Measurements from ENCODE around the gene AGAP9. TPM values are rescaled to one million over a fixed set of nuclear protein-coding genes. Genes with fewer than 3 reads are reported as not detected.
"Not testable (repeated sequence)": the region's sequence is repeated elsewhere in the genome, so short reads cannot be mapped to it uniquely, and the experiment has no call there.

The AGAP9 gene
- total and polyA plus RNA-seq, 2 of the 13 experiments (the other 11 are each of a cell fraction or from before 2014, with no cell fraction given) = 5.1 to 12.0 TPM

GRCh38 chr10:47553214-47553859 lies 29.9 kb upstream of the AGAP9 start (continued):
- peak; percentile 80 for TF ChIP-seq UBTF (CRISPR knock-in tag; IDR thresholded peaks at IDR 0.05)
- TF ChIP-seq HDAC1 (CRISPR knock-in tag; IDR thresholded peaks at IDR 0.05) = peak; percentile 52
- TF ChIP-seq NFKBIZ (CRISPR knock-in tag; IDR thresholded peaks at IDR 0.05) = peak; percentile 57; the same call in 1 of the 2 replicates
- 0 out of 2 replicates have a peak, but pooled peaks have one; percentile 18 for TF ChIP-seq TCF7 (IDR thresholded peaks at IDR 0.05; ENCODE audit: low read depth)
- TF ChIP-seq SIN3B (IDR thresholded peaks at IDR 0.05; ENCODE audit: low read length) = peak; percentile 76
- peak; percentile 25; the same call in 1 of the 2 replicates for TF ChIP-seq ZNF12 (CRISPR knock-in tag; IDR thresholded peaks at IDR 0.05)
- peak; percentile 49; the same call in 1 of the 2 replicates for TF ChIP-seq MXD3 (CRISPR knock-in tag; IDR thresholded peaks at IDR 0.05)
- TF ChIP-seq IRF2 (CRISPR knock-in tag; IDR thresholded peaks at IDR 0.05) = peak; percentile 72
- peak; percentile 74 to 82 for TF ChIP-seq HMGXB4 (CRISPR knock-in tag; IDR thresholded peaks at IDR 0.05; ENCODE audit: borderline replicate concordance in 1 of 2, low read depth in 1 of 2)
- peak; percentile 14; the same call in 1 of the 2 replicates for TF ChIP-seq ZNF788 (CRISPR knock-in tag; IDR thresholded peaks at IDR 0.05; ENCODE audit: borderline replicate concordance)
- TF ChIP-seq PHF8 (CRISPR knock-in tag; IDR thresholded peaks at IDR 0.05) = peak; percentile 70
- TF ChIP-seq RBFOX2 (IDR thresholded peaks at IDR 0.05; ENCODE audit: low read depth, low read length) = peak; percentile 78
- TF ChIP-seq DMAP1 (CRISPR knock-in tag; IDR thresholded peaks at IDR 0.05) = peak; percentile 61
- peak; percentile 52; the same call in 1 of the 2 replicates for TF ChIP-seq ZNF160 (CRISPR knock-in tag; IDR thresholded peaks at IDR 0.05)
- peak; percentile 78 for TF ChIP-seq SKI (IDR thresholded peaks at IDR 0.05; ENCODE audit: partially characterized antibody)
- TF ChIP-seq KDM5B (CRISPR knock-in tag; IDR thresholded peaks at IDR 0.05; ENCODE audit: borderline replicate concordance) = peak; percentile 20; the same call in 1 of the 2 replicates
- peak; percentile 70 for TF ChIP-seq SAP130 (CRISPR knock-in tag; IDR thresholded peaks at IDR 0.05; ENCODE audit: low read depth)
- not testable (repeated sequence) for TF ChIP-seq MAZ (IDR thresholded peaks at IDR 0.05; ENCODE audit: borderline replicate concordance, low read depth, low read length)
- TF ChIP-seq MAZ (CRISPR knock-in tag; IDR thresholded peaks at IDR 0.05; ENCODE audit: low read depth) = 0 out of 2 replicates have a peak, but pooled peaks have one; percentile 20
- peak; percentile 42; the same call in 1 of the 2 replicates for TF ChIP-seq ZNF710 (CRISPR knock-in tag; IDR thresholded peaks at IDR 0.05; ENCODE audit: borderline replicate concordance)
- TF ChIP-seq YY1 (IDR thresholded peaks at IDR 0.05; ENCODE audit: insufficient read depth, insufficient replicate concordance, low read depth, low read length) = peak; percentile 47
- TF ChIP-seq HCFC1 (IDR thresholded peaks at IDR 0.05; ENCODE audit: low read depth, low read length) = peak; percentile 43; the same call in 1 of the 2 replicates
- 0 out of 2 replicates have a peak, but pooled peaks have one; percentile 52 for TF ChIP-seq PITX1 (CRISPR knock-in tag; IDR thresholded peaks at IDR 0.05)
- peak; percentile 46; the same call in 1 of the 2 replicates for TF ChIP-seq FOSL2 (CRISPR knock-in tag; IDR thresholded peaks at IDR 0.05)

All from HepG2 (cell line).